ENCODE data around the gene DNPH1. TPM values are rescaled to one million over a fixed set of nuclear protein-coding genes. Genes with fewer than 3 reads are reported as not detected.

DNPH1 gene
- total and polyA plus RNA-seq, 9 of the 15 experiments (the other 6 are each of a cell fraction or from before 2014, with no cell fraction given) = 7.3 to 300 (median 68.7) TPM

DNA sequence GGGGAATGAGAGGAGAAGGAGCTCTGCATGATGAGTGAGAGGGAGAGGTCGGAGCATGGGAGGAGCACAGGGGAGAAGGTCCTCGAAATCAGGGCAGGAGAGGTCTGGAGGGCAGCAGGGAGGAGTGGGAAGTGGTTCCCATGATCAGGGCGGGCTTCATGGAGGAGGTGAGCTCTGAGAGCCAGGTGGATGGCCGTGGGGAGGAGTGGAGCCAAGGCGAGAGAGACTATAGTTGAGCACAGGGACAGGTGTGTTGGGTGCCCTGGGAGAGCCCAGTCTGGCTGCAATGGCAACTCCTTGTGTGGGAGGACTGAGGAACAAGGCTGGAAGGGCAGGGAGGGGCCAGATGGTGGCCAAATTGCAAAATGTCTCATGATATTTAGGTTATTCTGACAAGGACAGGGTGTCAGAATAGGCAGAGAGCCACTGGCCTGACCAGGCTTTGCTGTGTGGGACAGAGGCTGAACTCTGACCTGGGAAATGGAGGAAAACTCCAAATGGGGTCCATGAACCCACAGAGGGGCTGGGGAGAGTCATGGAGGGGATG, 35.4 kb upstream of the DNPH1 start:
- FAIRE-seq (no peak), ATAC-seq (no peak), DNase-seq (ENCODE audit: extremely low read depth in 1 of 4, low spot score in 3 of 4) (no peak)
- no peak overlapping the region; a peak in 1 of 4 replicates for H3K9ac ChIP-seq (ENCODE audit: insufficient read depth in 1 of 2, low read depth in 2 of 2, low read length in 2 of 2)
- H4K20me1 ChIP-seq (replicated peaks; ENCODE audit: control insufficient read depth, insufficient read depth, low read length) = peaks cover 4% of the 10 kb centered on the region; the same call in 1 of the 2 replicates
- no peak overlapping the region for H3K4me3 ChIP-seq
- WGBS (ENCODE audit: insufficient coverage, low coverage, missing lambda C conversion rate) = 12% methylated on average over 5 of the region's 5 CpGs
- peaks cover 0 to 4% of the 10 kb centered on the region in 2 experiments; a peak in 1 of 5 replicates for H3K27me3 ChIP-seq (ENCODE audit: control insufficient read depth in 2 of 2, insufficient read depth in 2 of 2, low read length in 2 of 2)
- no TSS peak for BruUV-seq (replicated peaks)
- in situ Hi-C loops (cut with MboI) = loop anchor here (5.0 kb wide), 1 partner anchor 228 kb away; no protein-coding TSS in a partner anchor
- no peak overlapping the region for H2AFZ ChIP-seq (ENCODE audit: low read depth, low read length)
- H3K79me2 ChIP-seq (ENCODE audit: control insufficient read depth, insufficient read depth, low read length) = no peaks in the 10 kb centered on the region
- POLR2A ChIA-PET = interaction anchor here (0.6 to 1.1 kb wide), 3 partner anchors 35 to 299 kb away, joined by 3 to 4 read pairs (median 4); partner anchors contain the start of gene DNPH1
- H3K27ac ChIP-seq (ENCODE audit: extremely low read depth, low read depth, low read length) = no peak overlapping the region
- H3K4me1 ChIP-seq (replicated peaks in 1 of 2; ENCODE audit: control insufficient read depth in 2 of 2, insufficient read depth in 2 of 2, low read length in 2 of 2) = peaks cover 27 to 39% of the 10 kb centered on the region in 2 experiments
- CTCF ChIA-PET (ENCODE audit: low intra/inter-chr PET ratio) = no interaction called here
- TF ChIP-seq CTBP1 (IDR thresholded peaks at IDR 0.05; ENCODE audit: borderline replicate concordance) (no peak), ZFP36 (IDR thresholded peaks at IDR 0.05; ENCODE audit: low read depth, low read length, partially characterized antibody) (peak; percentile 89), MAZ (CRISPR knock-in tag; conservative IDR thresholded peaks at IDR 0.05 in 1 of 2, IDR thresholded peaks at IDR 0.05 in 1 of 2) (no peak), RBM25 (IDR thresholded peaks at IDR 0.05; ENCODE audit: low read depth, low read length, severe bottlenecking) (no peak), SMARCC2 (IDR thresholded peaks at IDR 0.05; ENCODE audit: low read depth) (no peak), ZNF584 (CRISPR knock-in tag; IDR thresholded peaks at IDR 0.05; ENCODE audit: low read depth) (no peak), ZNF263 (CRISPR knock-in tag; IDR thresholded peaks at IDR 0.05; ENCODE audit: borderline replicate concordance) (peak; percentile 81), MCM3 (IDR thresholded peaks at IDR 0.05) (no peak), POU5F1 (IDR thresholded peaks at IDR 0.05; ENCODE audit: borderline replicate concordance, low read depth, low read length, partially characterized antibody) (no peak)
- TF ChIP-seq, protein P1, sequence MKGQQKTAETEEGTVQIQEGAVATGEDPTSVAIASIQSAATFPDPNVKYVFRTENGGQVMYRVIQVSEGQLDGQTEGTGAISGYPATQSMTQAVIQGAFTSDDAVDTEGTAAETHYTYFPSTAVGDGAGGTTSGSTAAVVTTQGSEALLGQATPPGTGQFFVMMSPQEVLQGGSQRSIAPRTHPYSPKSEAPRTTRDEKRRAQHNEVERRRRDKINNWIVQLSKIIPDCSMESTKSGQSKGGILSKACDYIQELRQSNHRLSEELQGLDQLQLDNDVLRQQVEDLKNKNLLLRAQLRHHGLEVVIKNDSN (CRISPR knock-in tag; IDR thresholded peaks at IDR 0.05) = peak; percentile 8; the same call in 1 of the 2 replicates
- TF ChIP-seq, protein P2, sequence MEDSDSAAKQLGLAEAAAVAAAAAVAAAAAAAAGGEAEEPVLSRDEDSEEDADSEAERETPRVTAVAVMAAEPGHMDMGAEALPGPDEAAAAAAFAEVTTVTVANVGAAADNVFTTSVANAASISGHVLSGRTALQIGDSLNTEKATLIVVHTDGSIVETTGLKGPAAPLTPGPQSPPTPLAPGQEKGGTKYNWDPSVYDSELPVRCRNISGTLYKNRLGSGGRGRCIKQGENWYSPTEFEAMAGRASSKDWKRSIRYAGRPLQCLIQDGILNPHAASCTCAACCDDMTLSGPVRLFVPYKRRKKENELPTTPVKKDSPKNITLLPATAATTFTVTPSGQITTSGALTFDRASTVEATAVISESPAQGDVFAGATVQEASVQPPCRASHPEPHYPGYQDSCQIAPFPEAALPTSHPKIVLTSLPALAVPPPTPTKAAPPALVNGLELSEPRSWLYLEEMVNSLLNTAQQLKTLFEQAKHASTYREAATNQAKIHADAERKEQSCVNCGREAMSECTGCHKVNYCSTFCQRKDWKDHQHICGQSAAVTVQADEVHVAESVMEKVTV (CRISPR knock-in tag; IDR thresholded peaks at IDR 0.05) = no peak
- intact Hi-C loops (cut with micrococcal nuclease) = loop anchor here (5.0 to 10.0 kb wide), 3 partner anchors 133 to 810 kb away; no protein-coding TSS in a partner anchor
- H3K36me3 ChIP-seq (ENCODE audit: control insufficient read depth, insufficient read depth, low read length) = no peaks in the 10 kb centered on the region
- no peak overlapping the region for H3K4me2 ChIP-seq (ENCODE audit: insufficient read depth, low read length)
- no peaks in the 10 kb centered on the region for H3K9me3 ChIP-seq (replicated peaks; ENCODE audit: control insufficient read depth, insufficient read depth, low read depth, low read length)
- H3K9me1 ChIP-seq (ENCODE audit: control insufficient read depth, insufficient read depth, low read length) = no peaks in the 10 kb centered on the region
